Karpas-422 (cell line): ENCODE data around the gene MMP2. TPM values are rescaled to one million over a fixed set of nuclear protein-coding genes. Genes with fewer than 3 reads are reported as not detected.

Experiments
- DNase-seq: peaks from one replicate; pipeline ENCODE4 v3.0.0-alpha.2; 2015
- H2AFZ ChIP-seq: fragments of 200-600 bp; sonication (generic); 2 replicates; pipeline ENCODE4 v1.6.1; 2014; ENCODE audit warnings: antibody characterized with exemption, low read length, mixed read lengths
- H3K27ac ChIP-seq: fragments of 200-600 bp; sonication (generic); 2 replicates; pipeline ENCODE4 v1.5.1; 2014; ENCODE audit warnings: mild to moderate bottlenecking, low read length, moderate library complexity
- H3K27me3 ChIP-seq: fragments of 200-600 bp; sonication (generic); 2 replicates; pipeline ENCODE4 v1.6.1; 2014; ENCODE audit warnings: low read length, mixed read lengths
- H3K36me3 ChIP-seq: fragments of 200-600 bp; sonication (generic); 2 replicates; pipeline ENCODE4 v1.6.1; 2014; ENCODE audit warnings: low read length, mixed read lengths; ENCODE audit not compliant: insufficient read depth
- H3K4me1 ChIP-seq: fragments of 200-600 bp; sonication (generic); 2 replicates; pipeline ENCODE4 v1.6.1; 2014; ENCODE audit warnings: mild to moderate bottlenecking, low read length, mixed read lengths
- H3K4me2 ChIP-seq: fragments of 200-600 bp; sonication (generic); 2 replicates; pipeline ENCODE4 v1.6.1; 2014; ENCODE audit warnings: low read length, low read depth, mild to moderate bottlenecking; ENCODE audit not compliant: poor library complexity, severe bottlenecking
- H3K4me3 ChIP-seq: fragments of 200-600 bp; sonication (generic); 2 replicates; pipeline ENCODE4 v1.5.1; 2014; ENCODE audit warnings: mild to moderate bottlenecking, antibody characterized with exemption, low read length, mixed read lengths
- H3K79me2 ChIP-seq: fragments of 200-600 bp; sonication (generic); 2 replicates; pipeline ENCODE4 v1.6.1; 2014; ENCODE audit warnings: mild to moderate bottlenecking, low read length, mixed read lengths
- H3K9ac ChIP-seq: fragments of 200-600 bp; sonication (generic); 2 replicates; pipeline ENCODE4 v1.6.0; 2014; ENCODE audit warnings: low read length
- H3K9me2 ChIP-seq: fragments of 200-600 bp; sonication (generic), shearing (Covaris generic); replicated peaks from 2 replicates; pipeline ENCODE4 v1.6.0; 2014; ENCODE audit warnings: mild to moderate bottlenecking, low read length, moderate library complexity; ENCODE audit not compliant: insufficient read depth
- H3K9me3 ChIP-seq: fragments of 300-700, 200-600 bp; sonication (generic); 2 replicates; pipeline ENCODE4 v1.6.1; 2014; ENCODE audit warnings: low read length, mixed read lengths
- H4K20me1 ChIP-seq: fragments of 200-600 bp; sonication (generic); 2 replicates; pipeline ENCODE4 v1.6.1; 2014; ENCODE audit warnings: mild to moderate bottlenecking, antibody characterized with exemption, low read length, low read depth; ENCODE audit not compliant: insufficient read depth
- total RNA-seq: library from RNA; depleted of rRNA; stranded (reverse); fragments of >200 nt; shearing (Covaris generic); gene quantifications from 2 replicates; pipeline ENCODE4 v1.2.3, GENCODE V29; 2014; ENCODE audit warnings: low replicate concordance

Gene MMP2
- total RNA-seq, 1 experiment from 2014 or later = not detected

- no peak overlapping the region for H3K4me2 ChIP-seq
- no peak overlapping the region for H3K9ac ChIP-seq
- no peaks in the 10 kb centered on the region for H4K20me1 ChIP-seq
- no peaks in the 10 kb centered on the region for H3K79me2 ChIP-seq
- no peak for DNase-seq
- no peaks in the 10 kb centered on the region for H3K27me3 ChIP-seq
- H3K36me3 ChIP-seq = no peaks in the 10 kb centered on the region
- H3K4me1 ChIP-seq = no peaks in the 10 kb centered on the region
- H3K9me3 ChIP-seq = no peaks in the 10 kb centered on the region
- no peak overlapping the region for H3K4me3 ChIP-seq
- H2AFZ ChIP-seq = no peak overlapping the region
- H3K9me2 ChIP-seq = no peaks in the 10 kb centered on the region
- no peak overlapping the region for H3K27ac ChIP-seq
Measured at GRCh38 chr16:55471448-55472097, 7.4 kb upstream of the MMP2 start.

GRCh38 chr16:55473587-55473986 is 5.4 kb upstream of the MMP2 start:
- Histone ChIP-seq H3K27ac (no peak overlapping the region), H3K36me3 (no peaks in the 10 kb centered on the region), H3K4me2 (no peak overlapping the region), H3K4me1 (no peaks in the 10 kb centered on the region), H3K9ac (no peak overlapping the region), H3K79me2 (no peaks in the 10 kb centered on the region), H2AFZ (no peak overlapping the region), H3K27me3 (no peaks in the 10 kb centered on the region), H3K9me3 (no peaks in the 10 kb centered on the region), H4K20me1 (no peaks in the 10 kb centered on the region), H3K9me2 (no peaks in the 10 kb centered on the region), H3K4me3 (no peak overlapping the region)
- no peak for DNase-seq

- Histone ChIP-seq H3K9me2 (no peaks in the 10 kb centered on the region), H3K9me3 (no peaks in the 10 kb centered on the region), H3K4me3 (no peak overlapping the region), H3K4me1 (no peaks in the 10 kb centered on the region), H3K9ac (no peak overlapping the region), H3K36me3 (no peaks in the 10 kb centered on the region), H3K27ac (no peak overlapping the region), H3K27me3 (no peaks in the 10 kb centered on the region), H3K4me2 (no peak overlapping the region), H2AFZ (no peak overlapping the region), H3K79me2 (no peaks in the 10 kb centered on the region), H4K20me1 (no peaks in the 10 kb centered on the region)
- DNase-seq = no peak
Measured at GRCh38 chr16:55474821-55475220, 4.2 kb upstream of the MMP2 start.

DNA sequence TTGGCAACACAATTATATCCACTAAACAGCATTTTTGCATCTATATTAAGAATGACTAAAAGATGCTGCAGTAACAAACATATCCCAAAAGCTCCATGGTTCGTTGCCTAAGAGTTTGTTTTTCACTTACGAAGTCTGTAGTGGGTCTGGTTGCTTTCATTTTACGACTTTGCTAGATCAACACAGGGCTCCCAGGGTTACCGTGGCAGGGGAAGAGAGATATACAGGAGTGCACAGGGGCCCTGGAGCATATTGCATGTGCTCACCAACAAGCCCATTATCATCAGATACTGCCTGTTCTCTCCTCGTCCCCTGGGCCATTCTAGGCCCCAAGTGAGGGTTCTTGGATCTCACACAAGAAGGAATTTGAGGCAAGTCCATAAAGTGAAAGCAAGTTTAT is 3.1 kb upstream of the MMP2 start:
- Histone ChIP-seq H3K9me2 (no peaks in the 10 kb centered on the region), H3K4me2 (no peak overlapping the region), H3K9me3 (no peaks in the 10 kb centered on the region), H3K36me3 (no peaks in the 10 kb centered on the region), H4K20me1 (no peaks in the 10 kb centered on the region), H3K4me1 (no peaks in the 10 kb centered on the region), H3K79me2 (no peaks in the 10 kb centered on the region), H3K9ac (no peak overlapping the region), H3K27me3 (no peaks in the 10 kb centered on the region), H3K4me3 (no peak overlapping the region), H3K27ac (no peak overlapping the region), H2AFZ (no peak overlapping the region)
- no peak for DNase-seq

- H3K79me2 ChIP-seq = no peaks in the 10 kb centered on the region
- H3K9me2 ChIP-seq = no peaks in the 10 kb centered on the region
- H3K27ac ChIP-seq = no peak overlapping the region
- no peaks in the 10 kb centered on the region for H3K36me3 ChIP-seq
- no peak overlapping the region for H3K4me2 ChIP-seq
- DNase-seq = no peak
- no peaks in the 10 kb centered on the region for H4K20me1 ChIP-seq
- H2AFZ ChIP-seq = no peak overlapping the region
- no peaks in the 10 kb centered on the region for H3K9me3 ChIP-seq
- no peaks in the 10 kb centered on the region for H3K4me1 ChIP-seq
- H3K27me3 ChIP-seq = no peaks in the 10 kb centered on the region
- H3K4me3 ChIP-seq = no peak overlapping the region
- H3K9ac ChIP-seq = no peak overlapping the region
Measured at GRCh38 chr16:55476625-55477533, 2.1 kb upstream of the MMP2 start.

GRCh38 chr16:55477736-55478135 is 1.3 kb upstream of the MMP2 start:
- no peaks in the 10 kb centered on the region for H3K9me3 ChIP-seq
- no peak overlapping the region for H3K4me3 ChIP-seq
- no peaks in the 10 kb centered on the region for H3K36me3 ChIP-seq
- no peaks in the 10 kb centered on the region for H4K20me1 ChIP-seq
- no peak overlapping the region for H3K27ac ChIP-seq
- no peak overlapping the region for H3K9ac ChIP-seq
- H3K27me3 ChIP-seq = no peaks in the 10 kb centered on the region
- no peak for DNase-seq
- no peaks in the 10 kb centered on the region for H3K4me1 ChIP-seq
- H3K79me2 ChIP-seq = no peaks in the 10 kb centered on the region
- H3K4me2 ChIP-seq = no peak overlapping the region
- no peak overlapping the region for H2AFZ ChIP-seq
- H3K9me2 ChIP-seq = no peaks in the 10 kb centered on the region

GRCh38 chr16:55479430-55480140 is 587 bp downstream of the MMP2 start:
- Histone ChIP-seq H3K4me3 (no peak overlapping the region), H3K9me2 (no peaks in the 10 kb centered on the region), H3K36me3 (no peaks in the 10 kb centered on the region), H3K27me3 (no peaks in the 10 kb centered on the region), H3K4me1 (no peaks in the 10 kb centered on the region), H4K20me1 (no peaks in the 10 kb centered on the region), H3K9me3 (no peaks in the 10 kb centered on the region), H3K27ac (no peak overlapping the region), H3K79me2 (no peaks in the 10 kb centered on the region), H3K4me2 (no peak overlapping the region), H3K9ac (no peak overlapping the region), H2AFZ (no peak overlapping the region)
- no peak for DNase-seq

DNA sequence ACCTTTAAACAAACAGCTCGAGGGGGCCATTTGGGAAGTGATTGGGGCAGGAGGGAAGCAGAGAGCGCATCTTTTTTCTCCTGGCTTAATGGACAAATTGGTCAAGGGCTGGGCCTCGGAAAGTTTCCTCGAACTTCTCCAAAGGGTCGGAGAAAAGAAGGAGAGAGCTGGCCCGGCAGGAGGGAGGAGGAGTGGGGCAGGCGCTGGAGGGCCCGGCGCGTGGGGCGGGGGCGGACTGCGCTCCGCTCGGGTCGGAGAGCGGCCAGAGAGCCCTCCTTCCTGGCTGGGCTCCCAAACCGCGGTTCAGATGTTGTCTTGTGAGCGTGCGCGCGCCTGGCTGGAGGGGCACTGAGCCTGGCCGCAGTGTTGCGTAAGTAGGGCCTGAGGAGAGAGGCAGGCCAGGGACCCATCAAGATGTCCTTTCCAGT is 1.2 kb downstream of the MMP2 start:
- Histone ChIP-seq H3K27me3 (no peaks in the 10 kb centered on the region), H3K9me3 (no peaks in the 10 kb centered on the region), H3K4me2 (no peak overlapping the region), H2AFZ (no peak overlapping the region), H4K20me1 (no peaks in the 10 kb centered on the region), H3K27ac (no peak overlapping the region), H3K4me3 (no peak overlapping the region), H3K9ac (no peak overlapping the region), H3K36me3 (no peaks in the 10 kb centered on the region), H3K9me2 (no peaks in the 10 kb centered on the region), H3K4me1 (no peaks in the 10 kb centered on the region), H3K79me2 (no peaks in the 10 kb centered on the region)
- no peak for DNase-seq
